Amniotic epithelial cell (primary cell): ENCODE data around the gene PAGE4.

Source experiments
- DNase-seq: peaks from one replicate; pipeline ENCODE4 v3.0.0-alpha.2; 2010; ENCODE audit warnings: low read depth

Gene PAGE4

DNA sequence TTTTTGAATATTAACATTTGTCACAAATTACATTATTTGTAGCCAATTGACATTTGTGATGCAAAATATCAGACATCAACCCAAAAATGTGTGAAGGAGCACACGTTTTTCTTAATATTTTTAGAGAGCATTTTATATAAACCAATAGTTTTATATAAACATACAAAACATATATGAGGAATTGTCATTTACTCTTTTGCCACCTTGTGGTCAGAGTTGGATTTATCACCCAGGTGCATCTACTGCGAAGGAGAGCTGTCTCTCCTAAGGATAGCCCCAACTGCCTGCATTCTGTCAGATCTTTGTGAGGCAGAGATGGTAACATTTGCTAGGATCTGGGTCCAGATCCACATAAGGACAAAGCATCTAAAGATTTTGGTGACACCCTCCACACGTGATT, 47.6 kb downstream of the PAGE4 start:
- DNase-seq: no peak

DNA sequence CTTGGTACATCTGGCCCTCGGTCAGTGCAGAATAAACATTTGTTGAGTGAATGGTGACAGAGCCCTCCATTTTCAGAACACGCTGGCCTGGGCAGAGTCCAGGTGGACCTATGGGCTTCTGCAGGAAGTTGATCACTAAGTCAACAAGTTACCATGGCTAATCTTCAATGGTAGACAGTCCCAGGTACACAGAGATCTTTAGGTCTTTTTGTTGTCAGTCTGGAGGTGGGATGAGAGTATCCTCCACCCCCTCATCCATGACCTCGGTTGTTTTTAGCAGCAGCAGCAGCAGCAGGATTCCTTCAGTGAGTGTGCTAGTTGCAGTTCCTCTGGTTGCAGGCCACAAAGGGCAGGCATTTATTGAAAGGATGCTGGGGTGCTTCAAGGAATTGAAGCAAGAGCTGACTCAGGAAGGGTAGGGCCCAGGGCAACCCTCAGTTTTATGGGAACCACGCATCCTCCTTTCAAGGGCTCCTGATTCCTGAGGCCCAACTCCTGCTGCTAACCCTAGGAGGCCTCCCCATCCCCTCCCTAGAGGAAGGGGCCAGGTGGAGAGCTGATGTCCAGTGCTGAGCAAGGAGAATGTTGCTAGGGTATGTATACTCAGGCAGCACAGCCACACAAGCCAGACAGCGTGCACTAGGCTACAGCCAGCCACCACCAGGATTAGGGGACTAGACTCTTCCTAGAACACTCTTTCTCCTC, 48.4 kb downstream of the PAGE4 start:
- DNase-seq: no peak

DNA sequence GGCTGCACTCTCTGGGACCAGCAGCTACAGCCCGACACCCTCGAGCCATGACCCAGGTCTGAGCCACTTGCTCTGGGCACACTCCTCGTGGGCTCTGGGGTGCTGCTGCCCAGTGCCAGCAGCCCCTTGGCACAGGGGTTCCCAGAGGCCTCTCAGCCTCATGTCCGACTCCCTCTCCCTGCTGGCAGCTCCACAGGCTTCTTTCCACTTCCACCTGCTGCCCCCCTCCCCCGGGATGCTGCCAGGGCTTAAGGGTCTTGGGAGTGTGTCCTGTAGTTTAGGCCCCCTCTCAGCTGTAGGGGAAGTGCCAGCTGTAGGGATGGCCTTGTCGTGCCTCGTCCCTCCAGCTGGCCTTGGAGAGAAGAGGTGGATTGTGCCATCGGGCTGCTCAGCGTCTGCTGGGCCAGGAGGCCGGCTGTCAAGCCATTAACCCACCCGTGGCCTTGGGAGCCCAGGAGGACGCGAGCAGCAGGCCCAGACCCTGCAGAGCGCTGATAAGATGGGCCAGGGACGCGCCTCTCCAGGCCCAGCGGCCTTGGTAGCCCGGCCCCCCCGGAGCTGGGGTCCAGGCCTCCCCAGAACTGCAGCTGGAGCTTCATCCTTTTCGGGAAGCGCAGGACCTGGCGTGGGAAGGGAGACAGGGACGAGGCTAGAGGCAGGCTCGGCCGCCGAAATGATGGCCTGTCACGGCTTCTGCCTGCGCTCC, 49.2 kb downstream of the PAGE4 start:
- no peak for DNase-seq

DNA sequence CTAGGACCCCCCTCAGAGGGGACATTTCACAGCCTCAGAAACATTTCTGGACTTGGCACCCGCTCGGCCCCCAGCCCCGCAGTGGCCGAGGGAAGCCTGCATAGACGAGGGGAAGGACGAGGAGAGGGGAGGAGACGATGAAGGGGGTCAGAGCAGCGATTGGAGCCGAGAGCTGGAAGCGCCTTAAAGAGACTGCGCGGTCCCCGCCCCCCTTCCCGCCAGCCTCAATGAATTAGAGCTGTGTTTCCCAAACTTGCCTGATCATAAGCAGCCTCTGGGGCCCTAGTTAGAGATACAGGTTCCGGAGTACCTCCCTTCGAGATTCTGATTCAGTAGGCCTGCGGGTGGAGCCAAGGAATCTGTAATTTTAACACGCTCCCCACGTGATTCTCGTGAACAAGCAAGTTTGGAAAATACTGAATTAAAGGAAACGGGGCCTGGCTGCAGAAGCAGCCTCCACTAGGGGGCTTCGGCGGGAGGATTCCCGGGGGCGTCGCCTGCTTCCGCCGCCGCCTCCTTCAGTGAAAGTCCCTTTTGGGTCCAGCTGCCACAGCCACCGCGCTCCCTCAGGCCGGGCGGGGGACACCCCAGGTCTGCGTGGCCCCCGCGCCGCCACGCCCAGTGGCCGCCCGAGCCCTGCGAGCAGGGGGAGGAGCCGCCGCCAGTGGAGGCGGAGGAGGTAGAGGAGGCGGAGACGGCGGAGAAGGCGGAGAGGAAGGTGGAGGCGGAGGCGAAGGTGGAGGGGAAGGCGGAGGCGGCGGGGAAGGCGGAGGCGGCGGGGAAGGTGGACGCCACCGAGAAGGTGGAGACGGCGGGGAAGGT, 49.9 kb downstream of the PAGE4 start, which contains the start of gene USP27X:
TSS of gene USP27X (plus strand) at position 651 of the 822 bp plus-strand sequence. CDS start 824 bp downstream, outside the sequence.
- peak; percentile 86 for DNase-seq

DNA sequence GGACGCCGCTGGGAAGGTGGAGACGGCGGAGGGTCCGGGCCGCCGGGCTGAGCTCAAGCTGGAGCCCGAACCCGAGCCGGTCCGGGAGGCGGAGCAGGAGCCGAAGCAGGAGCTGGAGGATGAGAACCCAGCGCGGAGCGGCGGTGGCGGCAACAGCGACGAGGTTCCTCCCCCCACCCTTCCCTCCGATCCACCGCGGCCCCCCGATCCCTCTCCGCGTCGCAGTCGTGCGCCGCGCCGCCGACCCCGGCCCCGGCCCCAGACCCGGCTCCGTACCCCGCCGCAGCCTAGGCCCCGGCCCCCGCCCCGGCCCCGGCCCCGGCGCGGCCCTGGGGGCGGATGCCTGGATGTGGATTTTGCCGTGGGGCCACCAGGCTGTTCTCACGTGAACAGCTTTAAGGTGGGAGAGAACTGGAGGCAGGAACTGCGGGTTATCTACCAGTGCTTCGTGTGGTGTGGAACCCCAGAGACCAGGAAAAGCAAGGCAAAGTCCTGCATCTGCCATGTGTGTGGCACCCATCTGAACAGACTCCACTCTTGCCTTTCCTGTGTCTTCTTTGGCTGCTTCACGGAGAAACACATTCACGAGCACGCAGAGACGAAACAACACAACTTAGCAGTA, 50.7 kb downstream of the PAGE4 start:
- DNase-seq: no peak

DNA sequence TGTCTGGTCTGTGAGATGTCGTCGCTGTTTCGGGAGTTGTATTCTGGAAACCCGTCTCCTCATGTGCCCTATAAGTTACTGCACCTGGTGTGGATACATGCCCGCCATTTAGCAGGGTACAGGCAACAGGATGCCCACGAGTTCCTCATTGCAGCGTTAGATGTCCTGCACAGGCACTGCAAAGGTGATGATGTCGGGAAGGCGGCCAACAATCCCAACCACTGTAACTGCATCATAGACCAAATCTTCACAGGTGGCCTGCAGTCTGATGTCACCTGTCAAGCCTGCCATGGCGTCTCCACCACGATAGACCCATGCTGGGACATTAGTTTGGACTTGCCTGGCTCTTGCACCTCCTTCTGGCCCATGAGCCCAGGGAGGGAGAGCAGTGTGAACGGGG, 51.6 kb downstream of the PAGE4 start:
- DNase-seq: no peak
